Measurements from ENCODE around the gene KCNK1.

GRCh38 chr1:233625510-233625981 lies 11.6 kb downstream of the KCNK1 start:
- TF ChIP-seq ZFX (IDR thresholded peaks at IDR 0.05; ENCODE audit: borderline replicate concordance), result no peak
- TF ChIP-seq, protein P1, sequence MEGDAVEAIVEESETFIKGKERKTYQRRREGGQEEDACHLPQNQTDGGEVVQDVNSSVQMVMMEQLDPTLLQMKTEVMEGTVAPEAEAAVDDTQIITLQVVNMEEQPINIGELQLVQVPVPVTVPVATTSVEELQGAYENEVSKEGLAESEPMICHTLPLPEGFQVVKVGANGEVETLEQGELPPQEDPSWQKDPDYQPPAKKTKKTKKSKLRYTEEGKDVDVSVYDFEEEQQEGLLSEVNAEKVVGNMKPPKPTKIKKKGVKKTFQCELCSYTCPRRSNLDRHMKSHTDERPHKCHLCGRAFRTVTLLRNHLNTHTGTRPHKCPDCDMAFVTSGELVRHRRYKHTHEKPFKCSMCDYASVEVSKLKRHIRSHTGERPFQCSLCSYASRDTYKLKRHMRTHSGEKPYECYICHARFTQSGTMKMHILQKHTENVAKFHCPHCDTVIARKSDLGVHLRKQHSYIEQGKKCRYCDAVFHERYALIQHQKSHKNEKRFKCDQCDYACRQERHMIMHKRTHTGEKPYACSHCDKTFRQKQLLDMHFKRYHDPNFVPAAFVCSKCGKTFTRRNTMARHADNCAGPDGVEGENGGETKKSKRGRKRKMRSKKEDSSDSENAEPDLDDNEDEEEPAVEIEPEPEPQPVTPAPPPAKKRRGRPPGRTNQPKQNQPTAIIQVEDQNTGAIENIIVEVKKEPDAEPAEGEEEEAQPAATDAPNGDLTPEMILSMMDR (IDR thresholded peaks at IDR 0.05), result no peak
